Measurements from ENCODE around the gene PDHB. TPM values are rescaled to one million over a fixed set of nuclear protein-coding genes. Genes with fewer than 3 reads are reported as not detected.

Gene PDHB
- total and polyA plus RNA-seq, 4 donors, result 47.8 to 92.1 (median 60.6) TPM

GRCh38 chr3:58473275-58473674 is 39.6 kb upstream of the PDHB start:
- Histone ChIP-seq H3K27me3 (ENCODE audit: control insufficient read depth in 4 of 4, insufficient read depth in 4 of 4, low read length in 3 of 4) (no peaks in the 10 kb centered on the region), H3K27ac (ENCODE audit: low read depth in 1 of 2, low read length in 2 of 2) (peak overlapping the region in 1 of 2 donors; percentile 11), H3K36me3 (ENCODE audit: control insufficient read depth in 4 of 4, insufficient read depth in 3 of 4, low read depth in 1 of 4, low read length in 3 of 4) (no peaks in the 10 kb centered on the region), H3K9ac (ENCODE audit: low read depth in 1 of 2, low read length in 2 of 2) (no peak overlapping the region), H3K4me3 (ENCODE audit: low read depth in 1 of 3, low read length in 3 of 3) (no peak overlapping the region), H3K9me3 (ENCODE audit: control insufficient read depth in 4 of 4, low read length in 3 of 4) (no peaks in the 10 kb centered on the region), H3K4me1 (ENCODE audit: control insufficient read depth in 4 of 4, insufficient read depth in 4 of 4, low read length in 3 of 4) (peaks cover 22 to 44% (median 33%) of the 10 kb centered on the region in 4 donors)
- WGBS, result 92% methylated on average over 1 of the region's 1 CpG
- no peak for TF ChIP-seq MAX (IDR thresholded peaks at IDR 0.05)
- no peak for DNase-seq (ENCODE audit: low spot score)

GRCh38 chr3:58471025-58471887 is 37.6 kb upstream of the PDHB start:
- 35% methylated on average over 10 of the region's 10 CpGs for WGBS
- peak overlapping the region; percentile 1 to 25 for H3K9ac ChIP-seq (ENCODE audit: low read depth in 1 of 2, low read length in 2 of 2)
- no peaks in the 10 kb centered on the region for H3K27me3 ChIP-seq (ENCODE audit: control insufficient read depth in 4 of 4, insufficient read depth in 4 of 4, low read length in 3 of 4)
- H3K4me1 ChIP-seq (ENCODE audit: control insufficient read depth in 4 of 4, insufficient read depth in 4 of 4, low read length in 3 of 4), result peaks cover 22 to 48% (median 33%) of the 10 kb centered on the region in 4 donors
- H3K9me3 ChIP-seq (ENCODE audit: control insufficient read depth in 4 of 4, low read length in 3 of 4), result no peaks in the 10 kb centered on the region
- peak overlapping the region; percentile 92 to 94 for H3K27ac ChIP-seq (ENCODE audit: low read depth in 1 of 2, low read length in 2 of 2)
- TF ChIP-seq ZBTB33 (IDR thresholded peaks at IDR 0.05) (peak; percentile 63), GABPA (IDR thresholded peaks at IDR 0.05 in 1 of 2, conservative IDR thresholded peaks at IDR 0.05 in 1 of 2) (no peak), HNF4G (IDR thresholded peaks at IDR 0.05) (peak; percentile 41), RAD21 (IDR thresholded peaks at IDR 0.05) (peak; percentile 40 to 53), TAF1 (conservative IDR thresholded peaks at IDR 0.05) (peak; percentile 48), RXRA (IDR thresholded peaks at IDR 0.05) (peak; percentile 78 to 89), JUND (IDR thresholded peaks at IDR 0.05) (peak; percentile 99), ATF3 (IDR thresholded peaks at IDR 0.05) (peak; percentile 94), EGR1 (IDR thresholded peaks at IDR 0.05; ENCODE audit: low read depth in 2 of 2) (peak in 1 of 2 donors; percentile 38), REST (IDR thresholded peaks at IDR 0.05) (peak; percentile 74), FOXA1 (IDR thresholded peaks at IDR 0.05) (peak; percentile 89), MAX (IDR thresholded peaks at IDR 0.05) (peak; percentile 87), FOXA2 (IDR thresholded peaks at IDR 0.05) (peak; percentile 95), NR2F2 (IDR thresholded peaks at IDR 0.05) (peak; percentile 50), HNF4A (conservative IDR thresholded peaks at IDR 0.05) (peak; percentile 75 to 78), SP1 (IDR thresholded peaks at IDR 0.05) (peak; percentile 83), YY1 (IDR thresholded peaks at IDR 0.05) (peak; percentile 82), CTCF (IDR thresholded peaks at IDR 0.05; ENCODE audit: low read depth, low read length, missing input control) (no peak)
- H3K4me3 ChIP-seq (ENCODE audit: low read depth in 1 of 3, low read length in 3 of 3), result no peak overlapping the region
- no peak for DNase-seq (ENCODE audit: low spot score)
- no peaks in the 10 kb centered on the region for H3K36me3 ChIP-seq (ENCODE audit: control insufficient read depth in 4 of 4, insufficient read depth in 3 of 4, low read depth in 1 of 4, low read length in 3 of 4)

Measured in liver (tissue), 9 donors.